Loucy (cell line): ENCODE measurements around the gene CACNG1.

Experiments used
- H2AFZ ChIP-seq: fragments of 200-600 bp; sonication (generic); 2 replicates; pipeline ENCODE4 v1.6.0; 2016; ENCODE audit warnings: antibody characterized with exemption, mild to moderate bottlenecking, low read length, moderate library complexity
- H3F3A ChIP-seq: fragments of 200-600 bp; 2 replicates; pipeline ENCODE4 v1.6.0; 2016; ENCODE audit warnings: antibody characterized with exemption, low read depth, mild to moderate bottlenecking
- H3K27me3 ChIP-seq: fragments of 200-600 bp; sonication (generic); 2 replicates; pipeline ENCODE4 v1.6.1; 2014; ENCODE audit warnings: low read length, mild to moderate bottlenecking; ENCODE audit not compliant: insufficient read depth, poor library complexity, severe bottlenecking
- H3K36me3 ChIP-seq: fragments of 200-600 bp; sonication (generic); 2 replicates; pipeline ENCODE4 v1.6.1; 2016; ENCODE audit warnings: low read length; ENCODE audit not compliant: insufficient read depth
- H3K4me1 ChIP-seq: fragments of 200-600 bp; sonication (generic); 2 replicates; pipeline ENCODE4 v1.5.1; 2014; ENCODE audit warnings: low read length, mild to moderate bottlenecking; ENCODE audit not compliant: insufficient read depth, poor library complexity, severe bottlenecking
- H3K4me2 ChIP-seq: fragments of 200-600 bp; sonication (generic); 2 replicates; pipeline ENCODE4 v1.6.0; 2014; ENCODE audit warnings: antibody characterized with exemption, low read length, low read depth, mild to moderate bottlenecking; ENCODE audit not compliant: poor library complexity, severe bottlenecking
- H3K4me3 ChIP-seq: fragments of 200-600 bp; sonication (generic); 2 replicates; pipeline ENCODE4 v1.5.1; 2014; ENCODE audit warnings: low read length, mild to moderate bottlenecking, mixed read lengths; ENCODE audit not compliant: poor library complexity, severe bottlenecking
- H3K79me2 ChIP-seq: fragments of 200-600 bp; sonication (generic); 2 replicates; pipeline ENCODE4 v1.6.1; 2014; ENCODE audit warnings: low read length; ENCODE audit not compliant: insufficient read depth
- H3K9ac ChIP-seq: fragments of 200-600 bp; sonication (generic); 2 replicates; pipeline ENCODE4 v1.6.0; 2014; ENCODE audit warnings: mild to moderate bottlenecking, low read depth, low read length, moderate library complexity; ENCODE audit not compliant: poor library complexity, severe bottlenecking
- H3K9me2 ChIP-seq: fragments of 200-600 bp; sonication (generic); replicated peaks from 2 replicates; pipeline ENCODE4 v1.6.1; 2016; ENCODE audit warnings: low read depth, low read length, mixed read lengths
- H3K9me3 ChIP-seq: fragments of 200-600 bp; sonication (generic); 2 replicates; pipeline ENCODE4 v1.6.1; 2014; ENCODE audit warnings: mild to moderate bottlenecking, antibody characterized with exemption, low read length, low read depth; ENCODE audit not compliant: insufficient read depth
- H4K20me1 ChIP-seq: fragments of 200-600 bp; sonication (generic); 2 replicates; pipeline ENCODE4 v1.6.0; 2014; ENCODE audit warnings: antibody characterized with exemption, low read length, mild to moderate bottlenecking; ENCODE audit not compliant: insufficient read depth, poor library complexity, severe bottlenecking
- CTCF ChIP-seq: fragments of 200-600 bp; sonication (generic); conservative IDR thresholded peaks from 2 replicates; pipeline ENCODE4 v1.5.1; 2014; ENCODE audit warnings: mild to moderate bottlenecking, antibody characterized with exemption, low read length
- EZH2phosphoT487 ChIP-seq: fragments of 200-600 bp; IDR thresholded peaks from 2 replicates; pipeline ENCODE4 v1.6.1; 2018; ENCODE audit warnings: antibody characterized with exemption, mild to moderate bottlenecking, moderate library complexity, borderline replicate concordance

CACNG1 gene

GRCh38 chr17:67032985-67033384 is 11.4 kb upstream of the CACNG1 start:
- no peaks in the 10 kb centered on the region for H3K9me2 ChIP-seq
- no peaks in the 10 kb centered on the region for H3F3A ChIP-seq
- H3K36me3 ChIP-seq: no peaks in the 10 kb centered on the region
- TF ChIP-seq EZH2phosphoT487 (no peak), CTCF (no peak)
- H3K27me3 ChIP-seq: no peaks in the 10 kb centered on the region
- no peaks in the 10 kb centered on the region for H3K9me3 ChIP-seq
- H2AFZ ChIP-seq: no peak overlapping the region
- no peak overlapping the region for H3K4me3 ChIP-seq
- no peak overlapping the region for H3K4me2 ChIP-seq
- no peaks in the 10 kb centered on the region for H3K4me1 ChIP-seq
- H3K79me2 ChIP-seq: no peaks in the 10 kb centered on the region
- no peaks in the 10 kb centered on the region for H4K20me1 ChIP-seq
- H3K9ac ChIP-seq: no peak overlapping the region

GRCh38 chr17:67033613-67034012 is 10.7 kb upstream of the CACNG1 start:
- no peaks in the 10 kb centered on the region for H3K9me3 ChIP-seq

DNA sequence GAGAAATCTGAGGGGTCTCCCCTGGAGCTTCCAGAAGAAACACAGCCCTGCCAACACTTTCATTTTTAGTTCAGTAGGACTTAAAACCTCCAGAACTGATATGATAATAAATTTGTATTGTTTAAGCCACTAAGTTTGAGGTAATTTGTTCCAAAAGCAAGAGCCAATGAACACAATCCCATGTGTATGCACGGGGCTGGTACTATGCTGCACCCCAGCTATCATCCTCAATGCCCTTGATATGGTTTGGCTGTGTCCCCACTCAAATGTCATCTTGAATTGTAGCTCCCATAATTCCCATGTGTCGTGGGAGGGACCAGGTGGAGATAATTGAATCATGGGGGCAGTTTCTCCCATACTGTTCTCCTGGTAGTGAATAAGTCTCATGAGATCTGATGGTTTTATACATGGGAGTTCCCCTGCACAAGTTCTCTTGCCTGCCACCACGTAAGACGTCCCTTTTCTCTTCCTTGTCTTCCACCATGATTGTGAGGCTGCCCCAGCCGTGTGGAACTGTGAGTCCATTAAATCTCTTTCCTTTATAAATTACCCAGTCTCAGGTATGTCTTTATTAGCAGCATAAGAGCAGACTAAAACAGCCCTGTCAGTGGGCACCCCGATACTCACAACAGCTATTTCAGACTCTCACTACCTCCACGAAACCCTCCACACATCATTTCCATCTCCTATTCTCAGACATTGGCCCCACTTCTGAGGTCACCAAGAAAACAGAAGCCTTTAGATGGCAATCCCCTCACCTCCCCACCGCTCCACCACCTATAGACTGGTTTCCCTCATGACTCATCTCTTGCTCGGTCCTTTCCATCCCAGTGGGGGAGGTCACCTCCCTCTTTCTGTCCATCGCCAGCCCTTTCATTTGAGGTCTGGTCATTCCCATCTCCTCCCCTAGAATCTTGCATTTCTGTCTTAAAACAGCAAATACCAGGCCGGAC is 8.9 kb upstream of the CACNG1 start:
- no peaks in the 10 kb centered on the region for H3K36me3 ChIP-seq
- H3K4me1 ChIP-seq: no peaks in the 10 kb centered on the region
- no peak overlapping the region for H3K4me3 ChIP-seq
- H3K79me2 ChIP-seq: no peaks in the 10 kb centered on the region
- TF ChIP-seq EZH2phosphoT487 (no peak), CTCF (no peak)
- H2AFZ ChIP-seq: no peak overlapping the region
- H3K4me2 ChIP-seq: no peak overlapping the region
- no peak overlapping the region for H3K9ac ChIP-seq
- no peaks in the 10 kb centered on the region for H3K9me2 ChIP-seq
- H3K27me3 ChIP-seq: no peaks in the 10 kb centered on the region
- no peaks in the 10 kb centered on the region for H3F3A ChIP-seq
- no peaks in the 10 kb centered on the region for H3K9me3 ChIP-seq
- no peaks in the 10 kb centered on the region for H4K20me1 ChIP-seq

More at GRCh38 chr17:67033613-67034012, 10.7 kb upstream of the CACNG1 start:
- H4K20me1 ChIP-seq: no peaks in the 10 kb centered on the region
- no peaks in the 10 kb centered on the region for H3K27me3 ChIP-seq
- no peak overlapping the region for H2AFZ ChIP-seq
- H3K9me2 ChIP-seq: no peaks in the 10 kb centered on the region
- no peak overlapping the region for H3K9ac ChIP-seq
- H3K4me2 ChIP-seq: no peak overlapping the region
- no peaks in the 10 kb centered on the region for H3K4me1 ChIP-seq
- no peaks in the 10 kb centered on the region for H3K36me3 ChIP-seq
- no peak overlapping the region for H3K4me3 ChIP-seq
- TF ChIP-seq CTCF: no peak
- TF ChIP-seq EZH2phosphoT487: no peak
- no peaks in the 10 kb centered on the region for H3K79me2 ChIP-seq
- no peaks in the 10 kb centered on the region for H3F3A ChIP-seq
